GM10248 (cell line): ENCODE results near the gene PPP6C.

Experiments used
- CTCF ChIA-PET: fragments of 300-600 bp; sonication (Branson Sonifier 250); formaldehyde crosslinking; extraction: SDS; loops from one replicate; lab custom pipeline; 2021; ENCODE audit warnings: antibody characterized with exemption; lab: Yijun Ruan, JAX
- POLR2A ChIA-PET: fragments of 350-650 bp; sonication (Branson Sonifier 250); formaldehyde crosslinking; extraction: SDS; loops from one replicate; lab custom pipeline; 2020; ENCODE audit warnings: antibody characterized with exemption; lab: Yijun Ruan, JAX
- DNase-seq: peaks from one replicate; pipeline ENCODE4 v3.0.0; 2012; ENCODE audit errors: extremely low spot score
- CTCF ChIP-seq: IDR thresholded peaks from 2 replicates; pipeline ENCODE4 v1.5.1; 2012; ENCODE audit warnings: mild to moderate bottlenecking, low read depth; ENCODE audit errors: extremely low read depth, missing control alignments, control extremely low read depth

Gene PPP6C

GRCh38 chr9:125142560-125143376, 46.8 kb downstream of the PPP6C start:
- no peak for DNase-seq
- ChIA-PET POLR2A (interaction anchor here (0.6 to 0.7 kb wide), 2 partner anchors 85 to 290 kb away, joined by 4 to 5 read pairs; no protein-coding TSS in a partner anchor), CTCF (interaction anchor here (0.6 to 3.8 kb wide), 22 partner anchors 9 to 370 kb away, joined by 3 to 19 read pairs (median 4); partner anchors contain the start of gene WDR38)
- TF ChIP-seq CTCF, result no peak

- CTCF ChIA-PET, result interaction anchor here (1.4 to 3.8 kb wide), 7 partner anchors 8 to 367 kb away, joined by 3 to 19 read pairs (median 13); no protein-coding TSS in a partner anchor
- TF ChIP-seq CTCF, result no peak
- POLR2A ChIA-PET, result interaction anchor here (0.6 kb wide), 1 partner anchor 167 kb away, joined by 7 read pairs; no protein-coding TSS in a partner anchor
- no peak for DNase-seq
Observed at GRCh38 chr9:125141751-125142150, 47.9 kb downstream of the PPP6C start.

GRCh38 chr9:125141251-125141650, 48.4 kb downstream of the PPP6C start:
- TF ChIP-seq CTCF, result no peak
- no peak for DNase-seq
- POLR2A ChIA-PET, result interaction anchor here (0.6 kb wide), 1 partner anchor 167 kb away, joined by 7 read pairs; no protein-coding TSS in a partner anchor
- CTCF ChIA-PET, result interaction anchor here (1.4 to 3.8 kb wide), 5 partner anchors 8 to 367 kb away, joined by 3 to 19 read pairs (median 15); no protein-coding TSS in a partner anchor

- ChIA-PET POLR2A (no interaction called here), CTCF (interaction anchor here (1.1 to 3.8 kb wide), 4 partner anchors 9 to 366 kb away, joined by 3 to 19 read pairs (median 6); no protein-coding TSS in a partner anchor)
- no peak for TF ChIP-seq CTCF
- DNase-seq, result no peak
Observed at GRCh38 chr9:125140576-125140975, 49.0 kb downstream of the PPP6C start.

GRCh38 chr9:125137200-125137599, 52.4 kb downstream of the PPP6C start:
- ChIA-PET POLR2A (no interaction called here), CTCF (no interaction called here)
- no peak for TF ChIP-seq CTCF
- DNase-seq, result no peak

- TF ChIP-seq CTCF, result no peak
- no peak for DNase-seq
- ChIA-PET POLR2A (no interaction called here), CTCF (interaction anchor here (2.3 kb wide), 1 partner anchor 8 kb away, joined by 17 read pairs; the partner anchor contains the start of gene SCAI)
Observed at GRCh38 chr9:125134976-125135375, 54.6 kb downstream of the PPP6C start.
